C4-2B (cell line): Measurements from ENCODE around the gene OR1F1.

ENCODE experiments used
- CTCF ChIP-seq: fragments of 450-650 bp; conservative IDR thresholded peaks from 2 replicates; pipeline ENCODE4 v1.5.1; 2017; ENCODE audit warnings: mild to moderate bottlenecking
- ZFX ChIP-seq: fragments of 450-650 bp; IDR thresholded peaks from 2 replicates; pipeline ENCODE4 v1.6.1; 2017

- no peak for TF ChIP-seq CTCF
- no peak for TF ChIP-seq ZFX
Measured at GRCh38 chr16:3180445-3180878, 7.5 kb upstream of the OR1F1 start.
